Endothelial cell of umbilical vein (primary cell): ENCODE data around the gene ITSN1. TPM values are rescaled to one million over a fixed set of nuclear protein-coding genes. Genes with fewer than 3 reads are reported as not detected.
A peak's percentile ranks its signal among the peaks of the same experiment; 100 is the strongest.

ENCODE experiments used
- BruUV-seq: library from RNA; stranded (reverse); fragments of 400-500 nt; replicated peaks from 2 replicates; lab custom pipeline; 2021; lab: Mats Ljungman, UMichigan
- CTCF ChIA-PET: fragments of 300-600, 350-600 bp; sonication (Branson Sonifier 250); formaldehyde crosslinking; loops from one replicate; lab custom pipeline; 2021; ENCODE audit warnings: antibody characterized with exemption, inconsistent platforms; lab: Charles Lee
- POLR2A ChIA-PET: fragments of 300-600, 350-600 bp; sonication (Branson Sonifier 250); formaldehyde crosslinking; loops from one replicate; lab custom pipeline; 2021; ENCODE audit warnings: antibody characterized with exemption, inconsistent platforms; lab: Charles Lee
- DNase-seq: peaks from one replicate; pipeline ENCODE4 v3.0.0-alpha.2; 2011; ENCODE audit warnings: low read depth, low spot score
- FAIRE-seq: peaks from 2 replicates; lab custom pipeline; 2011; peaks lifted over from hg19 to GRCh38; lab: Jason Lieb, UNC
- H2AFZ ChIP-seq: 2 replicates; pipeline ENCODE4 v1.6.0; 2012; ENCODE audit warnings: low read depth, low read length, control low read depth, inconsistent platforms
- H3K27ac ChIP-seq: 2 replicates; pipeline ENCODE4 v1.5.1; 2011; ENCODE audit warnings: low read depth, mild to moderate bottlenecking, control low read depth, low read length, moderate library complexity; ENCODE audit not compliant: insufficient read depth
- H3K27me3 ChIP-seq, 2 experiments: 2 replicates each; pipeline versions ENCODE4 v1.6.0 to v1.6.1; 2011; ENCODE audit warnings: low read length in 2 of 2, mixed read lengths in 1 of 2; ENCODE audit not compliant: control insufficient read depth in 2 of 2, insufficient read depth in 2 of 2
- H3K36me3 ChIP-seq, 2 experiments: 2 replicates in 1 of 2; 3 replicates in 1 of 2; pipeline ENCODE4 v1.5.1; 2011; ENCODE audit warnings: low read length in 2 of 2, mild to moderate bottlenecking in 1 of 2, moderate library complexity in 1 of 2; ENCODE audit not compliant: control insufficient read depth in 2 of 2, insufficient read depth in 2 of 2; ENCODE audit errors: extremely low read depth in 1 of 2
- H3K4me1 ChIP-seq: 3 replicates; pipeline ENCODE4 v1.5.1; 2011; ENCODE audit warnings: mild to moderate bottlenecking, low read length; ENCODE audit not compliant: control insufficient read depth, insufficient read depth; ENCODE audit errors: extremely low read depth
- H3K4me2 ChIP-seq: 2 replicates; pipeline ENCODE4 v1.6.1; 2011; ENCODE audit warnings: low read length, control low read depth, mixed read lengths; ENCODE audit not compliant: insufficient read depth
- H3K4me3 ChIP-seq, 3 experiments: fragments of 200-600 bp in 1 of 3; sonication (generic), shearing (Covaris generic) in 1 of 3; replicated peaks in 1 of 3; 2 replicates each; pipeline ENCODE4 v1.5.1; 2011 to 2016; ENCODE audit warnings: control low read depth in 3 of 3, low read length in 3 of 3, mild to moderate bottlenecking in 2 of 3, inconsistent platforms in 1 of 3, low read depth in 1 of 3, moderate library complexity in 1 of 3; ENCODE audit not compliant: insufficient read depth in 1 of 3
- H3K79me2 ChIP-seq: 2 replicates; pipeline ENCODE4 v1.6.0; 2012; ENCODE audit warnings: low read length, inconsistent platforms; ENCODE audit not compliant: control insufficient read depth, insufficient read depth
- H3K9ac ChIP-seq: replicated peaks from 2 replicates; pipeline ENCODE3; 2011; ENCODE audit warnings: low read length, control low read depth; ENCODE audit not compliant: insufficient read depth; ENCODE audit errors: extremely low read depth
- H3K9me1 ChIP-seq: replicated peaks from 3 replicates; pipeline ENCODE4 v1.6.0; 2011; ENCODE audit warnings: mild to moderate bottlenecking, low read length; ENCODE audit not compliant: control insufficient read depth, insufficient read depth; ENCODE audit errors: extremely low read depth
- H3K9me3 ChIP-seq: replicated peaks from 2 replicates; pipeline ENCODE4 v1.5.1; 2012; ENCODE audit warnings: low read length, inconsistent platforms; ENCODE audit not compliant: control insufficient read depth, insufficient read depth
- H4K20me1 ChIP-seq: replicated peaks from 2 replicates; pipeline ENCODE3; 2011; ENCODE audit warnings: mild to moderate bottlenecking, low read length; ENCODE audit not compliant: control insufficient read depth, insufficient read depth; ENCODE audit errors: extremely low read depth
- CTCF ChIP-seq, 2 donors: IDR thresholded peaks; 1 replicate in 1 of 2; 2 replicates in 1 of 2; pipeline ENCODE4 v1.5.1; 2011; ENCODE audit warnings: low read length in 2 of 2, mild to moderate bottlenecking in 2 of 2, moderate library complexity in 2 of 2, control low read depth in 1 of 2, inconsistent platforms in 1 of 2, low read depth in 1 of 2; ENCODE audit not compliant: insufficient read depth in 1 of 2; ENCODE audit errors: extremely low read depth in 1 of 2
- EZH2 ChIP-seq: IDR thresholded peaks from 2 replicates; pipeline ENCODE4 v1.6.1; 2012; ENCODE audit warnings: borderline replicate concordance, low read depth, mild to moderate bottlenecking, moderate library complexity, low read length, inconsistent platforms; ENCODE audit not compliant: severe bottlenecking
- FOS ChIP-seq: IDR thresholded peaks from 2 replicates; pipeline ENCODE4 v1.6.1; 2011; ENCODE audit warnings: mild to moderate bottlenecking, low read length, moderate library complexity, borderline replicate concordance; ENCODE audit not compliant: insufficient read depth
- GATA2 ChIP-seq: IDR thresholded peaks from 2 replicates; pipeline ENCODE4 v1.7.0; 2011; ENCODE audit warnings: low read depth, mild to moderate bottlenecking, moderate library complexity, mixed read lengths, low read length; ENCODE audit not compliant: insufficient read length, insufficient read depth
- JUN ChIP-seq: IDR thresholded peaks from 2 replicates; pipeline ENCODE4 v1.6.1; 2011; ENCODE audit warnings: borderline replicate concordance, low read depth; ENCODE audit not compliant: insufficient read length, insufficient read depth
- MAX ChIP-seq: IDR thresholded peaks from 2 replicates; pipeline ENCODE4 v1.6.1; 2011; ENCODE audit not compliant: insufficient read depth, insufficient read length
- MYC ChIP-seq: IDR thresholded peaks from one replicate; pipeline ENCODE4 v1.6.1; 2011; ENCODE audit warnings: mild to moderate bottlenecking, low read depth, low read length
- POLR2A ChIP-seq: IDR thresholded peaks from 2 replicates; pipeline ENCODE4 v1.6.1; 2012; ENCODE audit warnings: low read depth, mild to moderate bottlenecking, control low read depth, low read length
- POLR2AphosphoS5 ChIP-seq: IDR thresholded peaks from 2 replicates; pipeline ENCODE4 v1.6.1; 2012; ENCODE audit warnings: low read depth, mild to moderate bottlenecking, control low read depth, low read length, moderate library complexity; ENCODE audit not compliant: insufficient read depth
- dilution Hi-C: fragments of 300-500 bp; cut with MboI; formaldehyde crosslinking; loops from one replicate; pipeline ENCODE4 v1.15.0; 2019; ENCODE audit warnings: low sequenced_read_pairs; ENCODE audit not compliant: extremely low pct_ligation_motif_present
- intact Hi-C: fragments of 100-400 bp; cut with micrococcal nuclease; formaldehyde crosslinking; loops from one replicate; pipeline ENCODE4 v1.10.0; 2022
- polyA plus RNA-seq, 4 experiments: library from polyadenylated mRNA; depleted of rRNA in 3 of 4; stranded (reverse) in 3 of 4; unstranded in 1 of 4; fragments of >200 nt; gene quantifications; 2 replicates each; pipeline versions ENCODE4 v1.2.1 to v1.2.3, GENCODE V29; 2011 to 2012; ENCODE audit warnings: missing spikeins in 1 of 4
- total RNA-seq: library from RNA; stranded (reverse); gene quantifications from 2 replicates; pipeline ENCODE4 v1.2.3, GENCODE V29; 2021

The ITSN1 gene
- total and polyA plus RNA-seq, 2 donors (not counting 3 experiments of a cell fraction or from before 2014, with no cell fraction given), result 72.2 to 86.8 TPM

- no peak overlapping the region for H3K9ac ChIP-seq
- H4K20me1 ChIP-seq, result no peaks in the 10 kb centered on the region
- no peak overlapping the region for H3K4me2 ChIP-seq
- H2AFZ ChIP-seq, result no peak overlapping the region
- H3K36me3 ChIP-seq, result no peaks in the 10 kb centered on the region
- H3K9me1 ChIP-seq, result no peaks in the 10 kb centered on the region
- intact Hi-C loops (no loop called here), dilution Hi-C loops (no loop called here)
- CTCF ChIA-PET, result no interaction called here
- H3K27ac ChIP-seq, result no peak overlapping the region
- H3K9me3 ChIP-seq, result no peaks in the 10 kb centered on the region
- H3K27me3 ChIP-seq, result no peaks in the 10 kb centered on the region
- no peak overlapping the region for H3K4me3 ChIP-seq
- BruUV-seq, result no TSS peak
- no peak for DNase-seq
- H3K79me2 ChIP-seq, result peaks cover 79% of the 10 kb centered on the region
- H3K4me1 ChIP-seq, result peaks cover 14% of the 10 kb centered on the region
- FAIRE-seq, result no peak
- POLR2A ChIA-PET, result no interaction called here
- TF ChIP-seq JUN (no peak), MYC (no peak), POLR2A (no peak)
These were observed 65.5 kb downstream of the ITSN1 start for GRCh38 chr21:33707846-33708245.

GRCh38 chr21:33708874-33709273 lies 66.6 kb downstream of the ITSN1 start:
- Histone ChIP-seq H3K9me3 (no peaks in the 10 kb centered on the region), H2AFZ (no peak overlapping the region), H3K4me1 (peaks cover 6% of the 10 kb centered on the region), H4K20me1 (no peaks in the 10 kb centered on the region), H3K36me3 (no peaks in the 10 kb centered on the region), H3K9ac (no peak overlapping the region), H3K27me3 (no peaks in the 10 kb centered on the region), H3K9me1 (no peaks in the 10 kb centered on the region), H3K27ac (no peak overlapping the region), H3K4me3 (no peak overlapping the region), H3K79me2 (peaks cover 75% of the 10 kb centered on the region), H3K4me2 (no peak overlapping the region)
- intact Hi-C loops, result no loop called here
- dilution Hi-C loops, result no loop called here
- BruUV-seq, result no TSS peak
- peak; percentile 33 for FAIRE-seq
- POLR2A ChIA-PET, result no interaction called here
- TF ChIP-seq FOS, result no peak
- TF ChIP-seq POLR2AphosphoS5, result no peak
- no peak for TF ChIP-seq CTCF (IDR thresholded peaks at IDR 0.05; ENCODE audit: extremely low read depth in 1 of 2, insufficient read depth in 1 of 2, low read depth in 1 of 2, low read length in 2 of 2)
- no peak for TF ChIP-seq MAX
- TF ChIP-seq EZH2, result no peak
- no peak for TF ChIP-seq JUN
- no peak for TF ChIP-seq MYC
- TF ChIP-seq POLR2A, result no peak
- no peak for TF ChIP-seq GATA2
- CTCF ChIA-PET, result no interaction called here
- DNase-seq, result no peak
